Upper lobe of right lung (tissue), 1 donor: Measurements from ENCODE around the gene LAMP2. TPM values are rescaled to one million over a fixed set of nuclear protein-coding genes. Genes with fewer than 3 reads are reported as not detected.

Experiments
- ATAC-seq: fragments of 200-7000 bp; cut with Tn5 transposase; one replicate; pipeline ENCODE4 v1.9.1; 2020; ENCODE audit warnings: mild to moderate bottlenecking, moderate library complexity
- DNase-seq: peaks from one replicate; pipeline ENCODE4 v3.0.0-alpha.2; 2020
- H3K27ac ChIP-seq: fragments of 200-600 bp; one replicate; pipeline ENCODE4 v1.8.0; 2022
- H3K27me3 ChIP-seq: fragments of 200-600 bp; one replicate; pipeline ENCODE4 v1.8.0; 2022; ENCODE audit warnings: mild to moderate bottlenecking
- H3K36me3 ChIP-seq: fragments of 200-600 bp; one replicate; pipeline ENCODE4 v1.8.0; 2022
- H3K4me1 ChIP-seq: fragments of 200-600 bp; one replicate; pipeline ENCODE4 v1.8.0; 2022
- H3K4me3 ChIP-seq: fragments of 200-600 bp; one replicate; pipeline ENCODE4 v1.8.0; 2022; ENCODE audit warnings: mild to moderate bottlenecking
- H3K9me3 ChIP-seq: fragments of 200-600 bp; one replicate; pipeline ENCODE4 v1.8.0; 2022
- CTCF ChIP-seq: fragments of 200-600 bp; IDR thresholded peaks from one replicate; pipeline ENCODE4 v1.8.0; 2022; ENCODE audit warnings: antibody characterized with exemption
- intact Hi-C: fragments of 100-400 bp; cut with DNase I; formaldehyde crosslinking; loops from one replicate; pipeline ENCODE4 v1.11.0; 2022
- total RNA-seq: library from RNA; stranded (reverse); fragmentation: NEBNext Ultra II Directional; extraction: Animal tissue kit (Norgen Biotek cat#: 25700); gene quantifications from one replicate; pipeline ENCODE4 v1.2.1, GENCODE V29; 2021
- donor health status: DM: no; HTN: yes; CAD: no; lungs with severe emphysema.

The LAMP2 gene
- total RNA-seq, 1 donor from 2014 or later, result 138 TPM

- intact Hi-C loops, result no loop called here
- Histone ChIP-seq H3K27me3 (no peaks in the 10 kb centered on the region), H3K4me3 (no peak overlapping the region), H3K4me1 (no peaks in the 10 kb centered on the region), H3K27ac (no peak overlapping the region), H3K9me3 (no peaks in the 10 kb centered on the region), H3K36me3 (no peaks in the 10 kb centered on the region)
- no peak for TF ChIP-seq CTCF
- no peak for DNase-seq
- ATAC-seq, result no peak
Measured at GRCh38 chrX:120408168-120408567, 60.9 kb downstream of the LAMP2 start.

- Histone ChIP-seq H3K4me1 (no peaks in the 10 kb centered on the region), H3K27me3 (no peaks in the 10 kb centered on the region), H3K9me3 (no peaks in the 10 kb centered on the region), H3K4me3 (no peak overlapping the region), H3K27ac (no peak overlapping the region), H3K36me3 (no peaks in the 10 kb centered on the region)
- TF ChIP-seq CTCF, result no peak
- DNase-seq, result no peak
- intact Hi-C loops, result no loop called here
- ATAC-seq, result no peak
Measured at GRCh38 chrX:120406638-120407037, 62.5 kb downstream of the LAMP2 start.

GRCh38 chrX:120402369-120402768 is 66.7 kb downstream of the LAMP2 start:
- no peak overlapping the region for H3K4me3 ChIP-seq
- H3K27me3 ChIP-seq, result no peaks in the 10 kb centered on the region
- intact Hi-C loops, result no loop called here
- no peaks in the 10 kb centered on the region for H3K36me3 ChIP-seq
- TF ChIP-seq CTCF, result no peak
- ATAC-seq (no peak), DNase-seq (no peak)
- no peak overlapping the region for H3K27ac ChIP-seq
- no peaks in the 10 kb centered on the region for H3K9me3 ChIP-seq
- no peaks in the 10 kb centered on the region for H3K4me1 ChIP-seq

- TF ChIP-seq CTCF, result no peak
- intact Hi-C loops, result no loop called here
- H3K36me3 ChIP-seq, result no peaks in the 10 kb centered on the region
- no peak for ATAC-seq
- no peaks in the 10 kb centered on the region for H3K27me3 ChIP-seq
- no peak overlapping the region for H3K27ac ChIP-seq
- no peaks in the 10 kb centered on the region for H3K4me1 ChIP-seq
- H3K4me3 ChIP-seq, result no peak overlapping the region
- no peak for DNase-seq
- no peaks in the 10 kb centered on the region for H3K9me3 ChIP-seq
Measured at GRCh38 chrX:120401301-120401700, 67.8 kb downstream of the LAMP2 start.

GRCh38 chrX:120380699-120381098 is 88.4 kb downstream of the LAMP2 start:
- intact Hi-C loops, result no loop called here
- peak; percentile 41 for ATAC-seq

More at GRCh38 chrX:120380699-120381098, 88.4 kb downstream of the LAMP2 start:
- H3K4me3 ChIP-seq, result no peak overlapping the region
- no peaks in the 10 kb centered on the region for H3K4me1 ChIP-seq
- H3K27me3 ChIP-seq, result no peaks in the 10 kb centered on the region
- H3K27ac ChIP-seq, result no peak overlapping the region
- H3K36me3 ChIP-seq, result no peaks in the 10 kb centered on the region
- no peak for DNase-seq
- H3K9me3 ChIP-seq, result no peaks in the 10 kb centered on the region
- peak; percentile 30 for TF ChIP-seq CTCF
